ENCODE results near the gene CMTM4.
"Not testable (repeated sequence)": the region's sequence is repeated elsewhere in the genome, so short reads cannot be mapped to it uniquely, and the experiment has no call there.

CMTM4 gene

DNA sequence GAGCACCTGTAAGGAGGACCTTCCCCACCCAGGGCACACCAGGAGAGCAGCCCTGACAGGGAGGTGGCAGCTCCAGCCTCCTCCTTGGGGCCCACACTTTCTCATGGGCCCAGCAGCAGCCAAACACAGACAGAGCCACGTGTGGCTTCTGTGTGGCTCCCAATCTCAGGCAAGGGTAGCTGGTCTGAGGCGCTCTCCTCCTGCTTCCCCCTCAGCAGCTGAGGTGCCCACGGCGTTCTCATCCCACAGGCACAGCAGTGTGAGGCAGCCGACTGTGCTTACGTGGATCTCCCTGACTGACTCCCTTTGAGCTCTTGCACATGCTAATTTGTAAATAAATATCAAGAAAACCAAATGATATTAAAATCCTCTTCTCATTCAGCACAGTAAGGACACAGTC is 61.1 kb downstream of the CMTM4 start:
- no peak for TF ChIP-seq POLR2A (IDR thresholded peaks at IDR 0.05; ENCODE audit: low read length)
- no peak for TF ChIP-seq GATA1 (IDR thresholded peaks at IDR 0.05; ENCODE audit: low read depth, low read length)
- no peak for DNase-seq

DNA sequence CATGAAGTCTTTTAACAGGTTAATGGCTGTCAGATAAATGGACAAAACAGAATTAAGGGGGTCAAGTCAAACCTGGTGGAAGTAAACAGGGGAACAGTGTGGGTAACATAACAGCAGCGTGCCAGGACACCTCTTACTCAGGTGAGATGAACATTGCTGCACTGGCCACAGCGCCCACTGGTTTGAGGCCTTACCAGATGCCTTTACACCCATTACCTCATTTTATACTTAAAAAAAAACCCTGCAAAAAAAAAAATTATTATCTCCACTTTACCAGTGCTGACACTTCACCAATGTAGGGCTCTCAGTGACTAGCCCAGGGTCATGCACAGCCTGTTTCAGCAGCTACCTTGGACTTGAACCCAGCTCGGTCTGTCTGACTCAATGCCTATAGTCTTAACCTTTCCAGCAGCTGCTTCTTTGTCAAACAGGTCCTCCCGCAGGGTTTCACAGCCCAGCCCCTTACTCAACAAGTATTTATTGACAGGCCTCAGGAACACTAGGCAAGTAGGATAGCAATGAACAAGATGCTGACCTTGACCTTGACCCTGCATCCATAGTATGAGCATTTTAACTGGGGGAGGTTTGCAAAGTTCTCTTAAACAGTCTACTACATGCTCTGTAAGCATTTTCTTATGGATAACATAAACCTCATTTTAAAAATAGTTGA is 61.9 kb downstream of the CMTM4 start:
- no peak for DNase-seq
- TF ChIP-seq POLR2A (IDR thresholded peaks at IDR 0.05; ENCODE audit: low read length) (no peak), GATA1 (IDR thresholded peaks at IDR 0.05; ENCODE audit: low read depth, low read length) (no peak)

DNA sequence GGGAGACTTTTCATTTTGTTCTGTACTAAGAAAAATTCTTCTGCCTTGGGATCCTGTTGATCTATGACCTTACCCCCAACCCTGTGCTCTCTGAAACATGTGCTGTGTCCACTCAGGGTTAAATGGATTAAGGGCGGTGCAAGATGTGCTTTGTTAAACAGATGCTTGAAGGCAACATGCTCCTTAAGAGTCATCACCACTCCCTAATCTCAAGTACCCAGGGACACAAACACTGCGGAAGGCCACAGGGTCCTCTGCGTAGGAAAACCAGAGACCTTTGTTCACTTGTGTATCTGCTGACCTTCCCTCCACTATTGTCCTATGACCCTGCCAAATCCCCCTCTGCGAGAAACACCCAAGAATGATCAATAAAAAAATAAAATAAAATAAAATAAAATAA is 65.0 kb downstream of the CMTM4 start:
- DNase-seq: not testable (repeated sequence)

DNA sequence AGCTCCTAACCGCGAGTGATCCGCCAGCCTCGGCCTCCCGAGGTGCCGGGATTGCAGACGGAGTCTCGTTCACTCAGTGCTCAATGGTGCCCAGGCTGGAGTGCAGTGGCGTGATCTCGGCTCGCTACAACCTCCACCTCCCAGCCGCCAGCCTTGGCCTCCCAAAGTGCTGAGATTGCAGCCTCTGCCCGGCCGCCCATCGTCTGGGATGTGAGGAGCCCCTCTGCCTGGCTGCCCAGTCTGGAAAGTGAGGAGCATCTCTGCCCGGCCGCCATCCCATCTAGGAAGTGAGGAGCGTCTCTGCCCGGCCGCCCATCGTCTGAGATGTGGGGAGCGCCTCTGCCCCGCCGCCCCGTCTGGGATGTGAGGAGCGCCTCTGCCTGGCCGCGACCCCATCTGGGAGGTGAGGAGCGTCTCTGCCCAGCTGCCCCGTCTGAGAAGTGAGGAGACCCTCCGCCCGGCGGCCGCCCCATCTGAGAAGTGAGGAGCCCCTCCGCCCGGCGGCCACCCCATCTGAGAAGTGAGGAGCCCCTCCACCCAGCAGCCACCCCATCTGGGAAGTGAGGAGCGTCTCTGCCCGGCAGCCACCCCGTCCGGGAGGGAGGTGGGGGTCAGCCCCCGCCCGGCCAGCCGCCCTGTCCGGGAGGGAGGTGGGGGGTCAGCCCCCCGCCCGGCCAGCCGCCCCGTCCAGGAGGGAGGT is 65.8 kb downstream of the CMTM4 start:
- not testable (repeated sequence) for DNase-seq

DNA sequence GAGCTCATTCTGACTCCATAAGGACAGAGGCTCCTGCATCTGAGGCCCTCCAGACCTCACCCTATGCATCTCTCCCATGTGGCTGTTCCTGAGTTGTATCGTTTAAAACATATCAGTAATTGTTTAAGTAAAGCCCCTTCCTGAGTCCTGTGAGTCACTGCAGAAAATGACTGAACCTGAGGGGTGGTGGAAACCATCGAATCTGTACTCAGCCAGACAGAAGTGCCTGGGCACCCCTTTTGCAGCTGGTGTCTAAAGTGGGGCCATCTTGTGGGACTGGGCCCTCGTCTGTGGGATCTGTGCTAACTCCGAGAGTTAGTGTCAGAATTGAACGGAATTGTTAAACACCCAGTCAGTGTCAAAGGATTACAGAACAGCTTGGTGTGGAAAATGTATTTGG is 66.7 kb downstream of the CMTM4 start:
- DNase-seq: no peak
- TF ChIP-seq GATA1 (IDR thresholded peaks at IDR 0.05; ENCODE audit: low read depth, low read length): no peak
- no peak for TF ChIP-seq POLR2A (IDR thresholded peaks at IDR 0.05; ENCODE audit: low read length)

DNA sequence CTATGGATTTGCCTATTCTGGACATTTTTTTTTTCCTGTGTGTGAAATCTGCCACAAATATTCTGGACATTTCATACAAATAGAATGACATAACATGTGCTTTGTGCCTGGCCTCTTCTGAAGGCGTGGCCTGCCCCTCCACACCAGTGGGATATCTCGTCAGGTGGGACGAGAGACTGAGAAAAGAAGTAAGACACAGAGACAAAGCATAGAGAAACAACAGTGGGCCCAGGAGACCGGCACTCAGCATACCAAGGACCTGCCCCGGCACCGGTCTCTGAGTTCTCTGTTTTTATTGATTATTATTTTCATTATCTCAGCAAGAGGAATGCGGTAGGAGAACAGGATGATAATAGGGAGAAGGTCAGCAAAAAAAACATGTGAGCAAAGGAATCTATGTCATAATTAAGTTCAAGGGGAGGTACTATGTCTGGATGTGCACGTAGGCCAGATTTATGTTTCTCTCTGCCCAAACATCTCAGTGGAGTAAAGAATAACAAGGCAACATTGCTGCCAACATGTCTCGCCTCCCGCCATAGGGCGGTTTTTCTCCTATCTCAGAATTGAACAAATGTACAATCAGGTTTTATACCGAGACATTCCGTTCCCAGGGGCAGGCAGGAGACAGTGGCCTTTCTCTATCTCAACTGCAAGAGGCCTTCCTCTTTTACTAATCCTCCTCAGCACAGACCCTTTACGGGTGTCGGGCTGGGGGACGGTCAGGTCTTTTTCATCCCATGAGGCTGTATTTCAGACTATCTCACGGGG is 68.7 kb downstream of the CMTM4 start:
- DNase-seq: not testable (repeated sequence)

DNA sequence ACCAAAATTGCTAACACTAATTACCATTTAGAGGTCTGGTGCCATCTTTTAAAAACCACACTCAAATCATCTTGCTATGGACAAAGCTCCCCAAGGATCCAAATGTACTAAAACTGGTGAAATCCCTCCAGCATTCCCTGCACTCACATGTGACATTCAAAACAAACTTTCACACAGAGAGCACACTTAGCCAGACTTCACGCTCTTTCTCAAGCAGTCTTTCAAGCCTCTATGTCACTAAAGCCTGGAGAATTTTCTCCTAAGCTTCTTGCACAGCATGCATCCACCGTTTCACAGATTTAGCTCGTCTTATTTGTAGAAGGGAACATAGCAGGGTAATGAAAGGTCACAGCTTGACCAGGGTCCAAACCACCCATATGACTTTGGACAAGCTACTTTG is 72.8 kb downstream of the CMTM4 start:
- TF ChIP-seq POLR2A (IDR thresholded peaks at IDR 0.05; ENCODE audit: low read length) (no peak), GATA1 (IDR thresholded peaks at IDR 0.05; ENCODE audit: low read depth, low read length) (no peak)
- DNase-seq: no peak

DNA sequence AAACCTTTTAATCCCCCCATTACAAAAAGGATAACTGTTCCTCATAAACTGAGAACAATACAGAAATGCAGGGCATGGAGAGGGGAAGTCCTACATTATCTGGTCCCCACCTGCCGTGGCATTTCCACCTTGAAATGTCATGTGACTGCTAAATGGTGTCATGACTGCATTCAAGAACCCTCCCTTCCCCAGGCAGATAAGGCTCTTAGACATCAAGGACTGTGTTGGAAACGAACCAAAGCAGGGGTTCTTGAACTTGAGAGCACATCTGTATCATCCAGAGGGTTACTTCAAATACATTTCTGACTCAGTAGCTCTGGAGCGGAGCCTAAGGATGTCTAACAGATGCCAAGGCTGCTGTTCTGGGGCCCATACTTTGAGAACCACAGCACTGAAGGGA is 73.7 kb downstream of the CMTM4 start:
- no peak for TF ChIP-seq POLR2A (IDR thresholded peaks at IDR 0.05; ENCODE audit: low read length)
- no peak for TF ChIP-seq GATA1 (IDR thresholded peaks at IDR 0.05; ENCODE audit: low read depth, low read length)
- DNase-seq: no peak

DNA sequence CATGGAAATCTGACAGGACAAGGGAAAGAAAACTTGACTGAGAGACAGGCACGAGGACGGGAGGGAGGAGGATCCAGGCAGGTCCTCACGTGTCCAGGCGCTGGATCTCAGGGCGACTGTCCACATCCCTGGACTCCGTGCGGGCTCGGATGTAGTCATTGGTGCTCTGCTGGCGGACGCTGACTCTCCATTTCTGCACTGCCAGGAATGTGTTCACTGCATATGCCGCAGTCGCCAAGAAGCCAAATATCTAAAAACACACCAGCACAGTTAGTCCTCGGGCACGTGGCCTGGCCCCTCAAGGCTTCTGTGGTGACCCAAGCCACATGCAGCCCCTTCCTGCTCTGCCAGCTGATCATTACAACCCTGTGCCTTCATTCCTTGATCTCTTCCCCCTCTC is 74.6 kb downstream of the CMTM4 start:
- DNase-seq: no peak
- TF ChIP-seq GATA1 (IDR thresholded peaks at IDR 0.05; ENCODE audit: low read depth, low read length): no peak

DNA sequence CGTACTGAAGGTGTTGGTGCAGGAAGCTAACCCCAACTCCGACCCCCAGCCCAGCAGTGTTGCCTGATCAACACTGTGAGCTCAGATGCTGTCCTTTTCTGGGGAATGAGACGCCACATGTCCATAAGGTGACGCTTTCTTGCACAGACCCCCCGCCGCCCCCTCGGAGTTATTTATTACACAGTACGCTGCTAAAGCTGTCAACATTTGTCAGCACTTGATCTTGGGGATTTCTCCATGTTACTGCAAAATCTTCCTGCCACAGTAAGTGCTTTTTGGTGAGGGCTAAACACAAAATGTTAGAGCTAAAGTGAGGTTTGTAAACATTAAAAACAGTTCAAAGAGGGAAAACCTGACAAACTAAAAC is 76.1 kb downstream of the CMTM4 start:
- no peak for TF ChIP-seq GATA1 (IDR thresholded peaks at IDR 0.05; ENCODE audit: low read depth, low read length)
- TF ChIP-seq POLR2A (IDR thresholded peaks at IDR 0.05; ENCODE audit: low read length): no peak
- no peak for DNase-seq

DNA sequence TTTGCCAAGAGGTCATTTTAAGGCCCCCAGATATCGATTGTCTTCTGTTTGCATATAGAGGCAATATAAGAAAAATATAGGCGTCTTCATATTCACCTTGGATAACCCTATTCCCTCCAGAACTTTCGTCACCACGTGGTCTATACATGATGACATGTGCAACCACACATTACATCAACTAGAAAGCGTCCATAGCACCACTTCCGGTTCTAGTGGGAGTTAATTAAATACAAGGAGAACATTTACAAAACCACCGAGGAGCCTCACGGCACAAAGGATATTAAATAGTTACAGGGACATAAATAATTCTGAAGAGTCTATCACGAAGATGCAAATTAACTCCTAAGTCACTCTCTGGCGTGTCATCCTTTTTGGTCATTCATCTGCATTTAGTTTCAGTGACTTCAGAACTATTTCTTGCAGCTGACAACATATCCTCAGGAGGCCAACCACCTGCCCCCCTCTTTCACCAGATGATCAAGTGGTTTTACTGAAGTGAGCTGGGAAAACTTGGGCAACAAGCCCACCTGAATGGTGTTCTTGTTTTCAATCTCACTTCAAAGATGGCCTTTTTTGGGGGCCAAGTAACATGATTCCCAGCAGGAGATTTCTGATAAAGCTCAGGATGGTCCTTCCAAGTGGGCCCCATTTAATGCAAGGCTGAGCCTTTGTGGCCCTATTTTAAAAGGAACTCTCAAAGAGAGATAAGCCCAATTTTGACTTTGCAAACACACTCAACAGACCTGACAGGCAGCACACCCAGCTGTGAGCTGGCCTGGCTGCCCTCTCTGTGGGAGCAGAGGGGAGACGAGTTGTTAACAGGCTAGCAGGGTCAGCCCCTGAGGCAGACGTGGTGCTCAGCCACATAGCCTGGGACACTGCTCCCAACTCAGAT is 76.8 kb downstream of the CMTM4 start:
- TF ChIP-seq POLR2A (IDR thresholded peaks at IDR 0.05; ENCODE audit: low read length) (no peak), GATA1 (IDR thresholded peaks at IDR 0.05; ENCODE audit: low read depth, low read length) (no peak)
- DNase-seq: no peak

DNA sequence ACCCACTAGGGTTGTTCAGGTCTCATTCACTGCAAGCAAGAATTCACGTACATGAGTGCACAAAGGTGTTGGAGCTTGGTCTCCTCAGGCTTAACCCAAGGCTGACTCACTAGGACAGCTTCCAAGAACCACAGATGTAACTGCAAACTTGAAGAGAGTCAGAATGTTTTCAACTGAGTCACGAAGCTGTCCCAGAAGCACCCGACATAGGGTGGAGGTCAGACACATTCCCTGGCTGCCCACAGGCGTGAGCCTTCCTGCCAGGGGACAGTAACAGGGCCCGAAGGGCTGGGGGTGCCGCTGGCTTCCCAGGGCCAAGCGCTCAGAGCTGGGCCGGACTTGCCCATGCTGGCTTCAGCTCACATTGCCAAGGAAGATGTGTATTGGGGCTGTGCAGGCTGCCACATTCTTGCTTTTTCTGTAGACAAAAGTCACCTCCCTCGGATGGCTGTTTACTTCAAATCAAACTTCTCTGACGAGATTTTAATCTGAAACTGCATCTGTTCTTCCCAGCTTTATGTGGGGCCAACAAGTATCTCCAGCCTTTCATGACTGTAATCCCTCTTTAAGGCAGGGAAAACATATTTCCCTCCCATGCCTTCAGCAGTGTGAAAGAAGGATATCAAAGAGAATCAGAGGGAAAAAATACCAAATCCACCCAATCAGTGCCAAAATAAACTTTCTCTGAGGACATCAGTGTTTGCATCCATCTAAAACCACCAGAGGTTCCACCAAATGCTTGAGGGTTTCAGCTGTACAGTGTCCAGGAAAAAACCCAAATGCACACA is 77.8 kb downstream of the CMTM4 start:
- no peak for TF ChIP-seq POLR2A (IDR thresholded peaks at IDR 0.05; ENCODE audit: low read length)
- TF ChIP-seq GATA1 (IDR thresholded peaks at IDR 0.05; ENCODE audit: low read depth, low read length): no peak
- no peak for DNase-seq

DNA sequence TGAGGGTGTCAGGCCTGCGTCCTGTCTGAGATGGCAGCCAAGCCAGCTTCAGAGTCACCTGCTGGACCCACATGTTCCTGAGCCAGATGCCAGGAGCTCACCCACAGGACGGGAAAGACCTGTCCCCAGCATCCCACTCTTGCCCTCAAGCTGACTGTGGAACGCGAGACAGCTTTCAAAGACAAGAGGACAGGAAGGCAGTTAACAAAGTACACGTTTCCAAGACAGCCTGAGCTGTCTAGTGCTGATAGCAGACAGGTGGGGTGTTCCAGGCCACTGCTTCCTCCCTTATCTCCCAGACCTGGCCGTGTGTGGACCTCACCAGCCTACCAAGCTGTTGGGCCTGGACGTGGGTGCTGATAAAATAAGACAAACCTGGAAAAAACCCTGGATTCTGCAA is 78.8 kb downstream of the CMTM4 start:
- DNase-seq: peak; percentile 14 to 58
- TF ChIP-seq GATA1 (IDR thresholded peaks at IDR 0.05; ENCODE audit: low read depth, low read length): no peak
- no peak for TF ChIP-seq POLR2A (IDR thresholded peaks at IDR 0.05; ENCODE audit: low read length)

Measured in erythroblast (primary cell).